DOHH2 (cell line): ENCODE results near the gene TEKTIP1.

Experiments
- EZH2phosphoT487 ChIP-seq: fragments of 200-600 bp; sonication (generic); IDR thresholded peaks from 2 replicates; pipeline ENCODE4 v1.6.1; 2017; ENCODE audit warnings: borderline replicate concordance, mild to moderate bottlenecking, antibody characterized with exemption, low read length, moderate library complexity, mixed read lengths
- TF ChIP-seq, protein P1 (sequence below): fragments of 200-600 bp; sonication (generic); IDR thresholded peaks from one replicate; pipeline ENCODE4 v1.5.1; 2014; ENCODE audit warnings: antibody characterized with exemption, mild to moderate bottlenecking, low read depth, low read length; ENCODE audit not compliant: poor library complexity, severe bottlenecking

DNA sequence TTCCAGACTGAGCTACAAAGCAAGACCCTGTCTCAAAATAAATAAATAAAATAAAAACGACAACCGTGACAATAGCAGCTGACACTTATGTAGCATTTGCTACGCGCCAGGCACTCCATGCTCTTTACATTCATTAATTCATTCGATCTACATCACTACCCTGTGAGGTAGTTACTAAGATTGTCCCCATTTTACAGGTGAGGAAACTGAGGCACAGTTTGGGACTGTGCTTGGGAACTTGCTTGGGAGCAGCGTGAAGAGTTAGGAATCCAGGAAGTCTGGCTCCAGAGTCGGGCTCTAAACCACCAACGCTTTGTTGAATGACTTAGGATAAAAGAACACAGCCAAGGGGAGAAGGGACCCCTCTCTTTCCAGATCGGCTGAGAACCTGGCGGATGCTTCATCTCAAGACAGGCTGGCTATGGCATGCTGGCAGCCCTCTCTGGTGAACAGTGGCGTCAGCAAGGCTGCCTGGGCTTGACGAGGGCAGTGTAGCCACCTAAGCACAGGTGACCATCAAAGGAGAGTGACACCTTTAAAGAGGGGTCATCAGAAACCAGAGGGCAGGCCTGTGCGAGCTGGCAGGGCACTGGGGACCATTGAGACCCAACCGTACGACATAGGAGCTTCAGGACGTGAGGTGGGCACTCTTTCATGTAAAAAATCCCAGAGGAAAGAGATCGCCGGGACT, 39.1 kb upstream of the TEKTIP1 start:
- TF ChIP-seq, protein P1, sequence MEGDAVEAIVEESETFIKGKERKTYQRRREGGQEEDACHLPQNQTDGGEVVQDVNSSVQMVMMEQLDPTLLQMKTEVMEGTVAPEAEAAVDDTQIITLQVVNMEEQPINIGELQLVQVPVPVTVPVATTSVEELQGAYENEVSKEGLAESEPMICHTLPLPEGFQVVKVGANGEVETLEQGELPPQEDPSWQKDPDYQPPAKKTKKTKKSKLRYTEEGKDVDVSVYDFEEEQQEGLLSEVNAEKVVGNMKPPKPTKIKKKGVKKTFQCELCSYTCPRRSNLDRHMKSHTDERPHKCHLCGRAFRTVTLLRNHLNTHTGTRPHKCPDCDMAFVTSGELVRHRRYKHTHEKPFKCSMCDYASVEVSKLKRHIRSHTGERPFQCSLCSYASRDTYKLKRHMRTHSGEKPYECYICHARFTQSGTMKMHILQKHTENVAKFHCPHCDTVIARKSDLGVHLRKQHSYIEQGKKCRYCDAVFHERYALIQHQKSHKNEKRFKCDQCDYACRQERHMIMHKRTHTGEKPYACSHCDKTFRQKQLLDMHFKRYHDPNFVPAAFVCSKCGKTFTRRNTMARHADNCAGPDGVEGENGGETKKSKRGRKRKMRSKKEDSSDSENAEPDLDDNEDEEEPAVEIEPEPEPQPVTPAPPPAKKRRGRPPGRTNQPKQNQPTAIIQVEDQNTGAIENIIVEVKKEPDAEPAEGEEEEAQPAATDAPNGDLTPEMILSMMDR, result no peak
- no peak for TF ChIP-seq EZH2phosphoT487
